ENCODE measurements around the gene FADS1.
A peak's percentile ranks its signal among the peaks of the same experiment; 100 is the strongest.

Gene FADS1

DNA sequence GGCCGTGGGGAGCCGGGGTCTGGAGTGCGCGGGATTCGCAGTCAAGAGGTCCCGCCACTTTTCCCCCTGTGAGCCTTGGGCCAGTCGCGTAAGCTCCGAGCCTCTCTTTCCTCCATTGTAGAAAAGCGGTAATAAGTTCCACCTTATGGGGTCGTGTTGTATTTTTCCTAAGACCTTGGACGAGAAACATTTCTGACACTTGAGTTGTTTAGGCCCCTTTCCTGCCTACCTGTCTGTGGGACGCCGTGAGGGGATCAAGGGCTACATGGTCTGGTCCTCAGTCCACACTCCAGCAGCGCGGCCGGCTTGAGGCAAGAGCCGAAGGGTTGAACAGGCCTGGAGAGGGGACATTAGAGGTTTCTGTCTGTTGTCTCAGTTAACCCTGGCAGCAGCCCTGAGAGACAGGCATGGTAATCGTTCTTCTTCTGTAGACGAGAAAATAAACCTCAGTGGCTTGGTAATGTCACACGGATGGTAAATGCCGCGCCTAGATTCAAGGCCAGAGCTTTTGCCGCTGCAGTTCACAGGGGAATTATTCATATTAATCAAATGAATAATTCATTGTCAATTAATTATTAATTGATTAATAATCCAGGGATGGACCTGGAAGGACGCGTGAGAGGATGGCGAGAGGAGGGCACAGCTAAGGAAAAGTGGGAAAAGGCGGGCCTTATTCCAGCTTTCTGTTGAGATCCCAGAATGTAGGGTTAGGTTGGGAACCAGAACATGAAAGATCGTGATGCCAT lies 23.5 kb downstream of the FADS1 start:
- DNase-seq: no peak

DNA sequence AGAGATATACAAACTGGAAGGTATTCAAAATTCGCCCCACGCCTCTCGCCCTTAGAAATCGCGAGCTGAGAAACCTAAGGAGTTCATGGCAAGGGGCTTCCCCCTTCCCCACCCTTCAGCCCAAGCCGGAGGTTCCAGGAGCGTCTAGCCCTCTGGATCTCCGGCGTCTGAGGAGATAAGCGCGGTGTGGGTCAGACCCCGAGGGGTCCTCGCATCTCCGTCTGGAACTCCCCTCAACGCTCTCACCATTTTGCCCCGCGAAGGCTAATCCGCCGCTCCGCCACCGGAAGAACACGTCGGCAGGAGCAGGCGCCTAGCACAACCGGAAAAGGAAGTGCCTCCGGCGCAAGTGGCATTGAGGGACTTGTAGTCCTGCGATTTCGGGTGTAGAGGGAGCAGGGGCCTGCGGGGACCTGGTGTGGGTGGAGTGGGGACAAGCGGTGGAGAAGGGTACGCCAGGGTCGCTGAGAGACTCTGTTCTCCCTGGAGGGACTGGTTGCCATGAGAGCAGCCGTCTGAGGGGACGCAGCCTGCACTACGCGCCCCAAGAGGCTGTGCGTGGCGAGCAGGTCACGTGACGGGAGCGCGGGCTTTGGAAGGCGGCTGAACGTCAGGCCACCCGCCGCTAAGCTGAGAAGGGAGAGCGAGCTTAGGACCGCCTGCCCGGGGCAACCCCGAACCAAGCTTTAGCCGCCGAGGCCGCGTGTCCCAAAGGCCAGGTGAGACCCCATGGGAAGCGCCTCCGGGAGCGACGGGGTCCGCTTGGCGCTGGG lies 24.3 kb downstream of the FADS1 start, which contains the start of the genes FEN1 and TMEM258:
FEN1 (plus strand) TSS at position 602 of the 773 bp plus-strand sequence. CDS start 2,451 bp downstream, outside the sequence.
TMEM258 (minus strand) TSS at position 290 of the 773 bp plus-strand sequence; CDS start at position 249, 41 bp downstream.
- peak; percentile 94 for DNase-seq

GRCh38 chr11:61791737-61792309 lies 25.0 kb downstream of the FADS1 start:
- peak; percentile 55 for DNase-seq

GRCh38 chr11:61787928-61788491 lies 28.8 kb downstream of the FADS1 start:
- peak; percentile 95 for DNase-seq

GRCh38 chr11:61785837-61786402 lies 30.9 kb downstream of the FADS1 start:
- DNase-seq: no peak

- DNase-seq: no peak
Measured at GRCh38 chr11:61784506-61784805, 32.3 kb downstream of the FADS1 start.

- no peak for DNase-seq
Measured at GRCh38 chr11:61783717-61784505, 32.9 kb downstream of the FADS1 start.

DNA sequence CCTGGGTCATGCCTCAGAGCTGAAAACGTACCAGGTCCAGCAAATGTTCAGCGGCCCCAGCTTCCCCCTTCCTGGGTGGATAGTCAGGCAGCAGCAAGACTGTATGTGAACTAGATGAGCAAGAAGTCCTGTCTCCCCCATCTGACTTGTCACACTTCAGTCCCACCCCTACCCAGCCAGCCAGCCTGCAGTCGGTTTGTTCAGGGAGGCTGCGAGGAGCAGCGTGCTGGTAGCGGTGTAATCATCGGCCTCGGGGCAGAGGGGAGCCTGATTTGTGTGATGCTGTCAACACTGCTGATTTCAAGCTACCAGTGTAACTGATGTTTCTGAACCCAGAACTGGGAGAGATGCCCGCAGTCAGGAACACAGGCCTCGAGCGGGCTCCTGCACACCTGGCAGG lies 34.0 kb downstream of the FADS1 start:
- DNase-seq: no peak

DNA sequence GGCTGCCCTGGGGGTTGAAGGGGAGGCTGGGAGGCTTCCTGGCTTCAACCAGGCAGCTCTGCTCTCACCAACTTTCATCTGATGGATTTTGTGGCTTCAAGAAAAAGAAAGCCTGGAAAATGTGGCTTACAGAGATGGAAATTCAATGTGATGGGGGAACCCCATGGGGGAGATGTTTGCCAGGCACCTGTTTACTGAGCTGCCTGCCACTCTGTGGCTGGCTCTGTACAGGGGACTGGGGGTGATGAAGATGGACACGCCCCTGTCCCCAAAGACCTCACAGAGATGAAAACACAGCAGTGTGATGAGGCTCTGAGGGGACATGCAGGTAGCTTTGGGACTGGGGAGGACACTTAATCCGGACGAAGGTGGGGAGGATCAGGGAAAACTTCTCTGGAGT lies 34.5 kb downstream of the FADS1 start:
- no peak for DNase-seq

DNA sequence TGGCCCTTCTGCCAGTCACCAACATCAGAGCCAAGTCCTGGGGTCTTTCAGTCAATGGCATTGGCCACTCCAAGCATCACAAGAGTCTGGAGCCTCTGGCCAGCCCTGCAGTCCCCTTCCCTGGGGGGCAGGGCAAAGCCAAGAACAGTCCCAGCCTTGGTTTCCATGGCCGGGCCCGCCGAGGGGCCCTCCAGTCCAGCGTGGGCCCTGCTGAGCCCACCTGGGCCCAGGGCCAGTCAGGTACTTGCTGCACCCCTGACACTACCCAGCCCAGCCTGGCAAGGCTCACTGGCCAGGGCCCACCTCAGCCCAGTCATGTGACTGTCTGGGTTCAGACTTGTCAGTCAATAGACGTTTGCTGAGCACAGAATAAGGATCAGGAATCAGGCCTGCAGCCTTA lies 35.2 kb downstream of the FADS1 start:
- peak; percentile 43 for DNase-seq

GRCh38 chr11:61780581-61781162 lies 36.1 kb downstream of the FADS1 start:
- no peak for DNase-seq

- peak; percentile 43 for DNase-seq
Measured at GRCh38 chr11:61779666-61780525, 36.9 kb downstream of the FADS1 start.

- no peak for DNase-seq
Measured at GRCh38 chr11:61778920-61779650, 37.7 kb downstream of the FADS1 start.

- DNase-seq: no peak
Measured at GRCh38 chr11:61778357-61778886, 38.4 kb downstream of the FADS1 start.

DNA sequence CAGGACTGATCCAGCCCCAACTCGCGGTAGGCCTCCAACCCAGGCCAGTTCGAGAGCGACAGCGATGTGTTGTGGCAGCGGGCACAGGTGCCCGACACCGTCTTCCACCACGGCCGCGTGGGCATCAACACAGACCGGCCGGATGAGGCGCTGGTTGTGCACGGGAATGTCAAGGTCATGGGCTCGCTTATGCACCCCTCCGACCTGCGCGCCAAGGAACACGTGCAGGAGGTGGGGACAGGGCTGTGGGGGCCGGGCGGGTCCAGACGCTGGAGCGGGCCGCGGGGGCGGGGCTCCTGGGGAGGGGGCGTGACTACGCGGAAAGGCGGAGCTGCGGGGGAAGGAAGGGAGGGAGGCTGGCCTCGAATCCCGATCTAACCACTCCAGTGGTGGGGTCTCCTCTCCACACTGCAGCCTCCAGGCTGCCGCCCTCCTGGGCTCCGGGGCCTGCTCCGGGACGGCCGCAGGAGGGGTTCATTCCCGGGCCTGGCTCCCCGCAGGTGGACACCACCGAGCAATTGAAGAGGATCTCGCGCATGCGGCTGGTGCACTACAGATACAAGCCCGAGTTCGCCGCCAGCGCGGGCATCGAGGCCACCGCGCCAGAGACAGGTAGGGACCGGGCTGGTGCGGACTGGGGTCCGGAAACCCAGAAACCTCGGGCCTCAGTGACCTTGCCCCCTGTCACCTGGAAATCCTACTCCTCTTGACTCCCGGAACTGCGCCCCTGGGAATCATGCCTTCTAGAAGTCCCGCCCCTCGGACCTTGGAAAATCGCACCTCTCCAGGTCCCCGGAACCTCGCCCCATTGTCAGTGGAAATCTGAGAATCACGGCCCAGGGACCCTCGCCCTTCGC lies 39.3 kb downstream of the FADS1 start:
- DNase-seq: no peak

GRCh38 chr11:61776561-61777075 lies 40.2 kb downstream of the FADS1 start:
- peak; percentile 100 for DNase-seq

DNA sequence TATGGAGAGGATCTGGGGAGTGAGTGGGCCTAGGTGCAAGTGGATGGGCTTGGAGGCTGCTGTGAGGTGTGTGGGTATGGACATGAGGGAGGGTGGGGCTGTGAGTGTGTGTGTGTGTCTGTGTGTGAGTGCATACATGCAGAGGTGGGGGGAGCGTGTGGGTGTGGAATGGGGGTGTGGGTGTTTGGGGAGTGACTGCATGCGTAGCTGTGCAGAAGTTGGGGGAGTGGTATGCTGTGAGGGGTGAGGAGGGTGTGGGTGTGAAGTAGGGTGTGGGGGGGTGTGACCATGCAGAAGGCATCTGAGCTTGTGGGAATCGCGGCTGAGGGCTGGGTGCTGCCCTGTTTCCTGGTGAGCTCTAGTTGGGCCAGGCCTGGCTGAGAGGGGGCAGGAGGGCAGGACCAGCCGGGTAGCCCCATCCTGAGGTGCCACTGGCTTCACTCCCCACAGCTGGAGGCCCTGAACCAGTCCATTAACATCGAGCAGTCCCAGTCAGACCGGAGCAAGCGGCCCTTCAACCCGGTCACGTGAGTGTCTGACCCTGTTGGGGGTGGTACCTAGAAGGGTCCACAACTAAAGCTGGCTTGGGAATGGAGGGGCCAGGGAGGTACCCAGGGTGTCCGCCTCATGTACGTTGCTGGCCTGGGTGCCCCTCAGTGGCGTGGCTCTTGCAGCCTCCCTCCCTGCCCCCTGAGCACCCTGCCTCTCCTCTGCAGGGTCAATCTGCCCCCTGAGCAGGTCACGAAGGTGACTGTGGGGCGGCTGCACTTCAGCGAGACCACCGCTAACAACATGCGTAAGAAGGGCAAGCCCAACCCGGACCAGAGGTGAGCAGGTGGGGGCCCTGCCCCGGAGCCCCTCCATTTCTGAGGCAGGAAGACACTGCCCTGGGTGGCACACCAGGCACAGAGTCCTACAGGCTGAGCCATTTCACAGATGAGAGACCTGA lies 40.9 kb downstream of the FADS1 start:
- no peak for DNase-seq
